Testis (tissue), 3 donors: Measurements from ENCODE around the gene NPLOC4. TPM values are rescaled to one million over a fixed set of nuclear protein-coding genes. Genes with fewer than 3 reads are reported as not detected.

Source experiments
- DNase-seq: peaks from one replicate; pipeline ENCODE4 v3.0.0-alpha.2; 2019
- H3K27ac ChIP-seq, 2 donors: fragments of 200-600 bp; sonication (generic); one replicate each; pipeline ENCODE4 v1.5.1; 2019
- H3K27me3 ChIP-seq: fragments of 200-600 bp; sonication (generic); one replicate; pipeline ENCODE4 v1.5.1; 2019
- H3K36me3 ChIP-seq: fragments of 200-600 bp; sonication (generic); one replicate; pipeline ENCODE4 v1.5.1; 2017; ENCODE audit warnings: low read depth; ENCODE audit errors: missing control alignments
- H3K4me1 ChIP-seq: fragments of 200-600 bp; sonication (generic); one replicate; pipeline ENCODE4 v1.5.1; 2019
- H3K4me3 ChIP-seq, 2 donors: fragments of 200-600 bp; sonication (generic); one replicate each; pipeline ENCODE4 v1.5.1; 2017 to 2019
- H3K9me3 ChIP-seq: fragments of 200-600 bp; sonication (generic); one replicate; pipeline ENCODE4 v1.5.1; 2017
- POLR2A ChIP-seq: fragments of 450-650 bp; IDR thresholded peaks from one replicate; pipeline ENCODE4 v1.6.1; 2017; ENCODE audit warnings: antibody characterized with exemption, mild to moderate bottlenecking, moderate library complexity
- WGBS, 2 donors: methylation state at CpG; one replicate each; pipeline ENCODE4 v1.1.5; 2018; 5-methylcytosine and 5-hydroxymethylcytosine counted together
- intact Hi-C: fragments of 100-400 bp; cut with DNase I; formaldehyde crosslinking; loops from one replicate; pipeline ENCODE4 v1.15.1; 2023; ENCODE audit warnings: low total_unique reads
- polyA plus RNA-seq: library from polyadenylated mRNA; stranded (reverse); fragments of 350-450 nt; fragmentation: Illumina TruSeq; extraction: RNeasy Lipid Tissue Mini Kit (QIAGEN cat#74804); gene quantifications from one replicate; pipeline ENCODE4 v1.2.3, GENCODE V29; 2014; ENCODE audit warnings: low read depth, low replicate concordance; ENCODE audit not compliant: insufficient read depth
- total RNA-seq, 2 donors: library from RNA; depleted of rRNA; stranded (reverse); fragments of >200 nt; gene quantifications; one replicate each; pipeline ENCODE4 v1.2.3, GENCODE V29; 2016
- TF ChIP-seq, protein P1 (sequence below), 3 experiments: fragments of 450-650 bp in 2 of 3; fragments of 200-600 bp in 1 of 3; sonication (generic) in 1 of 3; IDR thresholded peaks; one replicate each; pipeline ENCODE4 v1.5.1; 2016 to 2019; ENCODE audit warnings: antibody characterized with exemption in 3 of 3, mild to moderate bottlenecking in 2 of 3, moderate library complexity in 1 of 3

The NPLOC4 gene
- total and polyA plus RNA-seq, 3 donors from 2014 or later, result 106 to 130 (median 122) TPM

DNA sequence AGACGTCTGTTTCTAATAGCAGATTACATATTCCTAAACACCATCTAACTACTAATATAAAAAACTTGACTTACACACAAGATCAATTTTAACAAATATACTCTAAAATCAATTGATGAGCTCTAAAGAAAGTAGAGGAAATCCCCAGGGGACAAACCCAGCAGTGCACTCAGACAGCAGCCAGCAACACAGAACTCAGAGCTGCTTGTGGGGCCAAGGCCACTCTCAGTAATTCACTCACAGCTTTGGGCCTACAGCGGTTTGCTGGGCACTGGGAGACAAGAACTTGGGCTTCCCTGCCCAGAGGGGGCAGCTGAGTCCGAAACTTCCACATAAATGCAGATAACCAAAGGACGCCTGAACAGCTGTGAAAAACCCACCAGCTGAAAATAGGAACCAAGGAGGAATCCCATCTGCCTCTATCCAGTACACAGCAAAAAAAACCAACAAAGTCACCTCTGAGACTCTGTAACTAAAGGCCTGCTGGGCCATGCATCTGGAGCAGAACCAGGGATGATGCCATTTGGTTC, 21.4 kb downstream of the NPLOC4 start:
- intact Hi-C loops, result no loop called here
- DNase-seq, result no peak
- H3K9me3 ChIP-seq, result no peaks in the 10 kb centered on the region
- H3K27ac ChIP-seq, result no peak overlapping the region
- H3K27me3 ChIP-seq, result no peaks in the 10 kb centered on the region
- H3K4me3 ChIP-seq, result no peak overlapping the region
- no peaks in the 10 kb centered on the region for H3K36me3 ChIP-seq
- peaks cover 16% of the 10 kb centered on the region for H3K4me1 ChIP-seq
- TF ChIP-seq, protein P1, sequence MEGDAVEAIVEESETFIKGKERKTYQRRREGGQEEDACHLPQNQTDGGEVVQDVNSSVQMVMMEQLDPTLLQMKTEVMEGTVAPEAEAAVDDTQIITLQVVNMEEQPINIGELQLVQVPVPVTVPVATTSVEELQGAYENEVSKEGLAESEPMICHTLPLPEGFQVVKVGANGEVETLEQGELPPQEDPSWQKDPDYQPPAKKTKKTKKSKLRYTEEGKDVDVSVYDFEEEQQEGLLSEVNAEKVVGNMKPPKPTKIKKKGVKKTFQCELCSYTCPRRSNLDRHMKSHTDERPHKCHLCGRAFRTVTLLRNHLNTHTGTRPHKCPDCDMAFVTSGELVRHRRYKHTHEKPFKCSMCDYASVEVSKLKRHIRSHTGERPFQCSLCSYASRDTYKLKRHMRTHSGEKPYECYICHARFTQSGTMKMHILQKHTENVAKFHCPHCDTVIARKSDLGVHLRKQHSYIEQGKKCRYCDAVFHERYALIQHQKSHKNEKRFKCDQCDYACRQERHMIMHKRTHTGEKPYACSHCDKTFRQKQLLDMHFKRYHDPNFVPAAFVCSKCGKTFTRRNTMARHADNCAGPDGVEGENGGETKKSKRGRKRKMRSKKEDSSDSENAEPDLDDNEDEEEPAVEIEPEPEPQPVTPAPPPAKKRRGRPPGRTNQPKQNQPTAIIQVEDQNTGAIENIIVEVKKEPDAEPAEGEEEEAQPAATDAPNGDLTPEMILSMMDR (IDR thresholded peaks at IDR 0.05), result no peak
- no peak for TF ChIP-seq POLR2A
- 41 to 51% methylated on average over 4 of the region's 4 CpGs for WGBS, 2 donors

DNA sequence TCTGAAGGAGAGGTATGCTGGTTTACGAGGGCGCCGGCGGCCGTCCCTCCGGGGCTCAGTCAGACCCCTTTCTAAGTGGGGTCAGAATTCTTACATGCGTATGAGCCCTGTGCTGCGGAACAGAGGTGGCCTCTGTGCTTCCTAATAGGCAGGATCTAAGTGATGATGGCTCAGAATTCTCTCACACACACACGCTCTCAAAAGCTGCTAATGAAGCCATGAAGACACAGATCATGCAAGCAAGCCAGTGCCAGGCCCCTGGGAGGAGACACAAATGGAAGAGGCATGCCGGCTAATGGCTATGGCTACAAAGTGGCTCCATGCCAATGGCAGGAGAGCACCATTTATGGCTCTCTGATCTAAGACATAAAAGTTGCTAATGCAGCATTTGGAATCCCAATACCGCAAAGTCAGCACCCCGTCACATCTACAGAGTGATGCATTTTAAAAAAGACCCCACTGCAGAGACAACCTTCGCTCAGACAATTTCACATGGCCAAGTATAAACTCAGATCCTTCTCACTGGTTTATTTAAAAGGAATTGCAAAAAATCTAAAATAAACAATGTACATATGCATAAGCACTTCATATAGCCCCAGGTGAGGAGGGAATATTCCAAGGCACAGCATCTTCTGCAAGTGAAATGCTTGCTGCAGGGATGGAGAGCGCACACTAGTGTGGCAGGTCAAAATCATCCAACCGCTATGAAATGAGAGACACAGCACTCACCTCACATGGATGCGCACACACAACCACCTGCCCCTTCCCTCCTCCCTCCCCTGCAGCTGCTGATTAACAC, 24.5 kb downstream of the NPLOC4 start:
- H3K36me3 ChIP-seq, result no peaks in the 10 kb centered on the region
- intact Hi-C loops, result no loop called here
- peaks cover 24% of the 10 kb centered on the region for H3K4me1 ChIP-seq
- no peak overlapping the region for H3K4me3 ChIP-seq
- DNase-seq, result no peak
- H3K27me3 ChIP-seq, result no peaks in the 10 kb centered on the region
- H3K9me3 ChIP-seq, result no peaks in the 10 kb centered on the region
- H3K27ac ChIP-seq, result no peak overlapping the region
- TF ChIP-seq, protein P1 (IDR thresholded peaks at IDR 0.05), result no peak
- no peak for TF ChIP-seq POLR2A
- 80 to 88% methylated on average over 16 of the region's 16 CpGs for WGBS, 2 donors

DNA sequence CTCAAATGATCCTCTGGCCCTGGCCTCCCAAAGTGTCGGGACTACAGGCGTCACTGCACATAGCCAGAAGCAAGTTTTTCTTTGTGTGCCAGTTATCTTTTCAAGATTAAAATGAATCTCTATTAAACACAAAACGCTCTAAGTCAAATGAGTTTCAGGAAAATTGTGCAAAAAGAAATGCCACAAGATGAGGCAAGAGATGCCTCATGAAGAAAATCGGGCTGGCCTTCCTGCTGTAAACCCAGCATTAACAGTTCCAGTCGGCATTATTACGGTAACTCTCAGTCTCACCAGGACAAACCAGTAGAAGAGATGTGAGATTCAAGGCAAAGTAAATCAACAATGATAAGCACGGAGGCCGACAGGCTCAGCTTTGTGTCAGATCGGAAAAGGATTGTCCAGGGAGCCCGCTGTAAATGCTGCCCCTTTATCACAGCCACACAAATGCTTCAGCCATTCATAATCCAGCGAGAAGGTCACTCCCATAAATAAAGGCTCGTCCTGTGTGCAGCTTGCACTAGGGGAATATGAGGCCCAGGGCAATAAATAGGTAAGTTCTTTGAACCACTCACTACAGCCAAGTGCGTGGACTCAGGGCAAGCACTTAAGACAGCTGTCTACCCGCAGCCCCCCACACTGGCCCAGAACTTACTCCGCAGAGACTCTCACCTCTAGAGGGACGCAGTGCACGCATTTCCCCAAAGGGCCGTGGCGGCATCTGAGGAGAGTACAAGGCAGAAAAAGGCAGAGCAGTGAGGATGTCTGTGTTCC, 27.2 kb downstream of the NPLOC4 start:
- Histone ChIP-seq H3K4me3 (no peak overlapping the region), H3K27me3 (no peaks in the 10 kb centered on the region), H3K36me3 (no peaks in the 10 kb centered on the region), H3K27ac (no peak overlapping the region), H3K4me1 (peaks cover 14% of the 10 kb centered on the region), H3K9me3 (no peaks in the 10 kb centered on the region)
- intact Hi-C loops, result no loop called here
- TF ChIP-seq, protein P1 (IDR thresholded peaks at IDR 0.05), result no peak
- TF ChIP-seq POLR2A, result no peak
- DNase-seq, result no peak
- WGBS, 2 donors, result 65 to 78% methylated on average over 19 of the region's 19 CpGs

DNA sequence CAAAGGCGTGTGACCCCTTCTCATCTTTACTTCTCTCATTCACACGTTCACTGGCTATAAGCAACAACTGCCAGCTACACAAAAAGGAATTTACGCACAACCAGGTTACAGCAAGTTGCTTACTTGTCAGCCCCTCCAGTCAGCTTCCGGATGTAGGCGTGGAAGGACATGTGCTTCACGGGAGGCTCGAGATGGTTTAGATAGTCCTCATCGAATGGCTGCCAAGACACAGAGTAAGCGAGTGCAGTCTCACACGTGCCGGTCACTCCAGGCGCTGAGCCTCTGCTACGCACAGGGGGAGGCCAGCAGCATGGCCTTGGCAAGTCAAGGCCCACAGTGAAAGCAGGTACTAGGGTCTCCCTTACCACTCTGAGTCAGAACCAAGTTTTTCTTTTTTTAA, 28.3 kb downstream of the NPLOC4 start:
- no peaks in the 10 kb centered on the region for H3K9me3 ChIP-seq
- peaks cover 8% of the 10 kb centered on the region for H3K4me1 ChIP-seq
- no peaks in the 10 kb centered on the region for H3K27me3 ChIP-seq
- H3K4me3 ChIP-seq, result no peak overlapping the region
- H3K36me3 ChIP-seq, result no peaks in the 10 kb centered on the region
- intact Hi-C loops, result no loop called here
- TF ChIP-seq, protein P1 (IDR thresholded peaks at IDR 0.05), result no peak
- no peak for TF ChIP-seq POLR2A
- peak; percentile 32 for DNase-seq
- WGBS, 2 donors, result 76 to 85% methylated on average over 13 of the region's 13 CpGs
- no peak overlapping the region for H3K27ac ChIP-seq
